SK-N-SH (cell line): ENCODE results near the gene SEPTIN7.

ENCODE experiments used
- CTCF ChIP-seq: fragments of 200-600 bp; sonication (generic); IDR thresholded peaks from 2 replicates; pipeline ENCODE4 v1.6.1; 2017; ENCODE audit warnings: antibody characterized with exemption, mild to moderate bottlenecking, moderate library complexity
- EP300 ChIP-seq, 2 experiments: IDR thresholded peaks; 2 replicates each; pipeline versions ENCODE4 v1.4.0 to v1.6.1; 2012; ENCODE audit warnings: borderline replicate concordance in 1 of 2, low read depth in 1 of 2, low read length in 1 of 2
- EZH2phosphoT487 ChIP-seq: fragments of 200-600 bp; sonication (generic); IDR thresholded peaks from 2 replicates; pipeline ENCODE4 v1.6.1; 2017; ENCODE audit warnings: low read depth, mixed run types, mild to moderate bottlenecking, antibody characterized with exemption, moderate library complexity, borderline replicate concordance
- POLR2AphosphoS5 ChIP-seq: IDR thresholded peaks from 2 replicates; pipeline ENCODE4 v1.6.1; 2012; ENCODE audit warnings: low read depth, low read length
- RAD21 ChIP-seq: IDR thresholded peaks from 2 replicates; pipeline ENCODE4 v1.6.1; 2012; ENCODE audit warnings: mild to moderate bottlenecking, low read length
- RCOR1 ChIP-seq: fragments of 150-350 bp; IDR thresholded peaks from 2 replicates; pipeline ENCODE4 v1.6.1; 2017; ENCODE audit warnings: antibody characterized with exemption, low read length
- TEAD4 ChIP-seq: IDR thresholded peaks from 2 replicates; pipeline ENCODE4 v1.4.0; 2012; ENCODE audit warnings: mild to moderate bottlenecking, borderline replicate concordance; ENCODE audit not compliant: insufficient read depth
- USF1 ChIP-seq: IDR thresholded peaks from 2 replicates; pipeline ENCODE4 v1.4.0; 2012; ENCODE audit warnings: low read depth, borderline replicate concordance
- YY1 ChIP-seq: IDR thresholded peaks from 2 replicates; pipeline ENCODE4 v1.4.0; 2012; ENCODE audit warnings: low read depth, mild to moderate bottlenecking
- TF ChIP-seq, protein P1 (sequence below): IDR thresholded peaks from 2 replicates; pipeline ENCODE4 v1.6.1; 2012; ENCODE audit warnings: mild to moderate bottlenecking, low read depth, low read length, moderate library complexity
- TF ChIP-seq, protein P2 (sequence below): IDR thresholded peaks from 2 replicates; pipeline ENCODE4; 2012

- TF ChIP-seq RCOR1 = 0 out of 2 replicates have a peak, but pooled peaks have one; percentile 4
- TF ChIP-seq EP300 (IDR thresholded peaks at IDR 0.05; ENCODE audit: borderline replicate concordance in 1 of 2, low read depth in 1 of 2, low read length in 1 of 2) = peak in 1 of 2 experiments; percentile 32; a peak in 1 of 4 replicates
- TF ChIP-seq CTCF = no peak; the same call in 1 of the 2 replicates
- TF ChIP-seq, protein P1, sequence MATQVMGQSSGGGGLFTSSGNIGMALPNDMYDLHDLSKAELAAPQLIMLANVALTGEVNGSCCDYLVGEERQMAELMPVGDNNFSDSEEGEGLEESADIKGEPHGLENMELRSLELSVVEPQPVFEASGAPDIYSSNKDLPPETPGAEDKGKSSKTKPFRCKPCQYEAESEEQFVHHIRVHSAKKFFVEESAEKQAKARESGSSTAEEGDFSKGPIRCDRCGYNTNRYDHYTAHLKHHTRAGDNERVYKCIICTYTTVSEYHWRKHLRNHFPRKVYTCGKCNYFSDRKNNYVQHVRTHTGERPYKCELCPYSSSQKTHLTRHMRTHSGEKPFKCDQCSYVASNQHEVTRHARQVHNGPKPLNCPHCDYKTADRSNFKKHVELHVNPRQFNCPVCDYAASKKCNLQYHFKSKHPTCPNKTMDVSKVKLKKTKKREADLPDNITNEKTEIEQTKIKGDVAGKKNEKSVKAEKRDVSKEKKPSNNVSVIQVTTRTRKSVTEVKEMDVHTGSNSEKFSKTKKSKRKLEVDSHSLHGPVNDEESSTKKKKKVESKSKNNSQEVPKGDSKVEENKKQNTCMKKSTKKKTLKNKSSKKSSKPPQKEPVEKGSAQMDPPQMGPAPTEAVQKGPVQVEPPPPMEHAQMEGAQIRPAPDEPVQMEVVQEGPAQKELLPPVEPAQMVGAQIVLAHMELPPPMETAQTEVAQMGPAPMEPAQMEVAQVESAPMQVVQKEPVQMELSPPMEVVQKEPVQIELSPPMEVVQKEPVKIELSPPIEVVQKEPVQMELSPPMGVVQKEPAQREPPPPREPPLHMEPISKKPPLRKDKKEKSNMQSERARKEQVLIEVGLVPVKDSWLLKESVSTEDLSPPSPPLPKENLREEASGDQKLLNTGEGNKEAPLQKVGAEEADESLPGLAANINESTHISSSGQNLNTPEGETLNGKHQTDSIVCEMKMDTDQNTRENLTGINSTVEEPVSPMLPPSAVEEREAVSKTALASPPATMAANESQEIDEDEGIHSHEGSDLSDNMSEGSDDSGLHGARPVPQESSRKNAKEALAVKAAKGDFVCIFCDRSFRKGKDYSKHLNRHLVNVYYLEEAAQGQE = 0 out of 2 replicates have a peak, but pooled peaks have one; percentile 19
- TF ChIP-seq, protein P2, sequence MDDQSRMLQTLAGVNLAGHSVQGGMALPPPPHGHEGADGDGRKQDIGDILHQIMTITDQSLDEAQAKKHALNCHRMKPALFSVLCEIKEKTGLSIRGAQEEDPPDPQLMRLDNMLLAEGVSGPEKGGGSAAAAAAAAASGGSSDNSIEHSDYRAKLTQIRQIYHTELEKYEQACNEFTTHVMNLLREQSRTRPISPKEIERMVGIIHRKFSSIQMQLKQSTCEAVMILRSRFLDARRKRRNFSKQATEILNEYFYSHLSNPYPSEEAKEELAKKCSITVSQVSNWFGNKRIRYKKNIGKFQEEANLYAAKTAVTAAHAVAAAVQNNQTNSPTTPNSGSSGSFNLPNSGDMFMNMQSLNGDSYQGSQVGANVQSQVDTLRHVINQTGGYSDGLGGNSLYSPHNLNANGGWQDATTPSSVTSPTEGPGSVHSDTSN = peak; percentile 20; the same call in 1 of the 2 replicates
- no peak for TF ChIP-seq TEAD4
- peak; percentile 61; the same call in 1 of the 2 replicates for TF ChIP-seq POLR2AphosphoS5
- no peak for TF ChIP-seq YY1
- TF ChIP-seq RAD21 = no peak
- no peak for TF ChIP-seq EZH2phosphoT487
- TF ChIP-seq USF1 = no peak
Measured at GRCh38 chr7:35799846-35800717, 775 bp upstream of the SEPTIN7 start.
